ENCODE results near the gene LAIR1.

LAIR1 gene

GRCh38 chr19:54309811-54310210, 54.9 kb downstream of the LAIR1 start:
- Histone ChIP-seq H3K4me3 (peak overlapping the region in 3 of 10 experiments; percentile 55 to 66 (median 60); a peak in 6 of 20 replicates), H3K27me3 (no peaks in the 10 kb centered on the region), H3K36me3 (peaks cover 0 to 49% (median 0%) of the 10 kb centered on the region in 11 experiments; a peak in 7 of 22 replicates), H4K20me1 (0 out of 22 replicates have a peak, but pooled peaks cover 0 to 10% (median 0%) of the 10 kb centered on the region in 11 experiments), H3K9me3 (replicated peaks in 1 of 11) (0 out of 22 replicates have a peak, but pooled peaks cover 0 to 14% (median 0%) of the 10 kb centered on the region in 11 experiments), H3K4me1 (peaks cover 20 to 86% (median 43%) of the 10 kb centered on the region in 10 experiments), H3K4me2 (peak overlapping the region in 5 of 11 experiments; percentile 9 to 98 (median 97); a peak in 8 of 22 replicates), H3K9ac (peak overlapping the region in 2 of 11 experiments; percentile 66 to 79; a peak in 4 of 22 replicates), H3K27ac (no peak overlapping the region)
- TF ChIP-seq Cebpa-rat (IDR thresholded peaks at IDR 0.05) = no peak

- Histone ChIP-seq H3K4me3 (no peak overlapping the region), H3K9ac (no peak overlapping the region), H3K36me3 (peaks cover 0 to 49% (median 0%) of the 10 kb centered on the region in 11 experiments; a peak in 7 of 22 replicates), H3K4me1 (peaks cover 30 to 94% (median 52%) of the 10 kb centered on the region in 10 experiments), H3K4me2 (peak overlapping the region in 4 of 11 experiments; percentile 7 to 79 (median 56); a peak in 6 of 22 replicates), H4K20me1 (0 out of 22 replicates have a peak, but pooled peaks cover 0 to 10% (median 0%) of the 10 kb centered on the region in 11 experiments), H3K9me3 (replicated peaks in 1 of 11) (0 out of 22 replicates have a peak, but pooled peaks cover 0 to 14% (median 0%) of the 10 kb centered on the region in 11 experiments), H3K27me3 (no peaks in the 10 kb centered on the region), H3K27ac (no peak overlapping the region)
- no peak for TF ChIP-seq Cebpa-rat (IDR thresholded peaks at IDR 0.05)
These were observed 57.2 kb downstream of the LAIR1 start for GRCh38 chr19:54307389-54308020.

- H3K27me3 ChIP-seq = no peaks in the 10 kb centered on the region
- H3K27ac ChIP-seq = peak overlapping the region in 3 of 11 experiments; percentile 5 to 72 (median 44); a peak in 2 of 22 replicates
- H3K4me2 ChIP-seq = peak overlapping the region in 9 of 11 experiments; percentile 54 to 89 (median 74); a peak in 16 of 22 replicates
- H3K4me1 ChIP-seq = peaks cover 32 to 91% (median 56%) of the 10 kb centered on the region in 10 experiments
- H3K9ac ChIP-seq = no peak overlapping the region
- H3K9me3 ChIP-seq (replicated peaks in 1 of 11) = peaks cover 0 to 20% (median 0%) of the 10 kb centered on the region in 11 experiments; a peak in 2 of 22 replicates
- 0 out of 22 replicates have a peak, but pooled peaks cover 0 to 5% (median 0%) of the 10 kb centered on the region in 11 experiments for H4K20me1 ChIP-seq
- no peak overlapping the region for H3K4me3 ChIP-seq
- TF ChIP-seq Cebpa-rat (IDR thresholded peaks at IDR 0.05) = no peak
- peaks cover 0 to 34% (median 0%) of the 10 kb centered on the region in 11 experiments; a peak in 7 of 22 replicates for H3K36me3 ChIP-seq
These were observed 59.6 kb downstream of the LAIR1 start for GRCh38 chr19:54305141-54305540.

GRCh38 chr19:54302257-54302656, 62.5 kb downstream of the LAIR1 start:
- H3K36me3 ChIP-seq = peaks cover 0 to 17% (median 0%) of the 10 kb centered on the region in 11 experiments; a peak in 7 of 22 replicates
- H3K4me2 ChIP-seq = peak overlapping the region; percentile 18 to 96 (median 74)
- H4K20me1 ChIP-seq = no peaks in the 10 kb centered on the region
- peaks cover 0 to 14% (median 0%) of the 10 kb centered on the region in 11 experiments; a peak in 2 of 22 replicates for H3K9me3 ChIP-seq (replicated peaks in 1 of 11)
- TF ChIP-seq Cebpa-rat (IDR thresholded peaks at IDR 0.05) = peak in 10 of 11 experiments; percentile 41 to 89 (median 74); a peak in 16 of 22 replicates
- no peaks in the 10 kb centered on the region for H3K27me3 ChIP-seq
- H3K4me1 ChIP-seq = peaks cover 55 to 95% (median 78%) of the 10 kb centered on the region in 10 experiments
- H3K9ac ChIP-seq = peak overlapping the region in 6 of 11 experiments; percentile 3 to 53 (median 26); a peak in 7 of 22 replicates
- peak overlapping the region in 2 of 10 experiments; percentile 11 to 14; a peak in 1 of 20 replicates for H3K4me3 ChIP-seq
- peak overlapping the region; percentile 1 to 72 (median 64); a peak in 19 of 22 replicates for H3K27ac ChIP-seq

All from BLaER1 treated with 17β-estradiol and CSF1 and Interleukin-3, amounts not matched to agents 10 nM and 100 nM (cell line).